Calu3 (cell line): Measurements from ENCODE around the gene LRRK1. TPM values are rescaled to one million over a fixed set of nuclear protein-coding genes. Genes with fewer than 3 reads are reported as not detected.

ENCODE experiments used
- BruUV-seq: library from RNA; stranded (reverse); fragments of 400-500 nt; replicated peaks from 2 replicates; lab custom pipeline; 2021; lab: Mats Ljungman, UMichigan
- CTCF ChIA-PET: fragments of 300-600 bp; sonication (Branson Sonifier 250); formaldehyde crosslinking; loops from one replicate; lab custom pipeline; 2022; ENCODE audit warnings: antibody characterized with exemption; lab: Charles Lee
- DNase-seq: peaks from one replicate; pipeline ENCODE4 v3.0.0; 2022
- H3K27ac Mint-ChIP-seq: one replicate; pipeline ENCODE4 v1.8.0; 2022; ENCODE audit warnings: mixed read lengths; ENCODE audit not compliant: unreplicated experiment
- H3K27me3 Mint-ChIP-seq: one replicate; pipeline ENCODE4 v1.8.0; 2022; ENCODE audit warnings: mixed read lengths; ENCODE audit not compliant: unreplicated experiment
- H3K36me3 Mint-ChIP-seq: one replicate; pipeline ENCODE4 v1.8.0; 2022; ENCODE audit warnings: mild to moderate bottlenecking, moderate library complexity, mixed read lengths; ENCODE audit not compliant: insufficient read depth, unreplicated experiment
- H3K4me1 Mint-ChIP-seq: one replicate; pipeline ENCODE4 v1.8.0; 2022; ENCODE audit warnings: mild to moderate bottlenecking, low read depth, mixed read lengths; ENCODE audit not compliant: unreplicated experiment
- H3K4me3 Mint-ChIP-seq: one replicate; pipeline ENCODE4 v1.8.0; 2022; ENCODE audit warnings: mild to moderate bottlenecking, low read depth, moderate library complexity, mixed read lengths; ENCODE audit not compliant: unreplicated experiment
- H3K9me3 Mint-ChIP-seq: one replicate; pipeline ENCODE4 v1.8.0; 2022; ENCODE audit warnings: low read depth, mixed read lengths; ENCODE audit not compliant: unreplicated experiment
- intact Hi-C: fragments of 100-400 bp; cut with micrococcal nuclease; formaldehyde crosslinking; loops from one replicate; pipeline ENCODE4 v1.10.0; 2022; ENCODE audit not compliant: unreplicated experiment
- total RNA-seq: library from RNA; stranded (reverse); gene quantifications from 2 replicates; pipeline ENCODE4 v1.2.3, GENCODE V29; 2022
- TF ChIP-seq, protein P1 (sequence below): fragments of 200-600 bp; IDR thresholded peaks from one replicate; pipeline ENCODE4 v1.8.0; 2022; ENCODE audit warnings: antibody characterized with exemption; ENCODE audit not compliant: unreplicated experiment

The LRRK1 gene
- total RNA-seq, 1 experiment from 2014 or later, result 21.3 TPM

DNA sequence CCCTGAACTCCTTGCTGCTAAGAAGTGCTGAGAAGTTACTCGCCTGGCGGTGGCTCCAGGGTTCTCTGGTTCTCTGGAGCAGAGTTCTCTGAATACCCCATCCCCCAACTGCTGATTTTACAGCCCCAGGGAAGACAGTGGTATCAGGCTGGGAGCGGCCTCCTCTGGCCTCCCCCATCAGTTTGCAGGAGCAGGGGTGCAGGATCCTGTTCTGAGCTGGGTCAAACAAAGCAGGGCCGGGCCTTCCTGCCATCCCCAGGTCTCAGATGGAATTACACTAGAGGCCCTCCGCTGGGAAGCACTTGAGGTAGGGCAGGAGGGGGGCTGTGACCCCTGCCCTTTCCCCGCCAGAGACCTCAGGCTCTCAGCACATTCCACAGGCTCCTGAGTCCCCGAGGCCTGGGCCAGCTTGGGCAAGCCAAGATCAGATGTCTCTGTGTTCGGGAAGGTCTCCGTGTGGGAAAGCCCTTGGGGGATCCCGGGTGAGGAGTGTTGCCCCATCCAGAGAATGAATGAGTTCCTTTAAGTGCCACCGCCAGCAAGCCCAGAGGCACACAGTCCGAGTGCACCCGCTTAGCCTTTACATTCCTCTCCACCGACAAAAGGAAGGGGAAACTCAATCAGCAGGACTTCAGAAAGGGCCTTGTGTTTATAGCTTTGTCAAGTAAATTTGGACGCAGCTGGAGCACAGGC is 149.9 kb downstream of the LRRK1 start:
- TF ChIP-seq, protein P1, sequence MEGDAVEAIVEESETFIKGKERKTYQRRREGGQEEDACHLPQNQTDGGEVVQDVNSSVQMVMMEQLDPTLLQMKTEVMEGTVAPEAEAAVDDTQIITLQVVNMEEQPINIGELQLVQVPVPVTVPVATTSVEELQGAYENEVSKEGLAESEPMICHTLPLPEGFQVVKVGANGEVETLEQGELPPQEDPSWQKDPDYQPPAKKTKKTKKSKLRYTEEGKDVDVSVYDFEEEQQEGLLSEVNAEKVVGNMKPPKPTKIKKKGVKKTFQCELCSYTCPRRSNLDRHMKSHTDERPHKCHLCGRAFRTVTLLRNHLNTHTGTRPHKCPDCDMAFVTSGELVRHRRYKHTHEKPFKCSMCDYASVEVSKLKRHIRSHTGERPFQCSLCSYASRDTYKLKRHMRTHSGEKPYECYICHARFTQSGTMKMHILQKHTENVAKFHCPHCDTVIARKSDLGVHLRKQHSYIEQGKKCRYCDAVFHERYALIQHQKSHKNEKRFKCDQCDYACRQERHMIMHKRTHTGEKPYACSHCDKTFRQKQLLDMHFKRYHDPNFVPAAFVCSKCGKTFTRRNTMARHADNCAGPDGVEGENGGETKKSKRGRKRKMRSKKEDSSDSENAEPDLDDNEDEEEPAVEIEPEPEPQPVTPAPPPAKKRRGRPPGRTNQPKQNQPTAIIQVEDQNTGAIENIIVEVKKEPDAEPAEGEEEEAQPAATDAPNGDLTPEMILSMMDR, result no peak
- intact Hi-C loops, result no loop called here
- Mint-ChIP-seq H3K9me3 (no peaks in the 10 kb centered on the region), H3K4me1 (peaks cover 13% of the 10 kb centered on the region), H3K27me3 (no peaks in the 10 kb centered on the region), H3K36me3 (peaks cover 3% of the 10 kb centered on the region), H3K27ac (no peak overlapping the region), H3K4me3 (no peak overlapping the region)
- CTCF ChIA-PET, result no interaction called here
- BruUV-seq, result no TSS peak
- no peak for DNase-seq

DNA sequence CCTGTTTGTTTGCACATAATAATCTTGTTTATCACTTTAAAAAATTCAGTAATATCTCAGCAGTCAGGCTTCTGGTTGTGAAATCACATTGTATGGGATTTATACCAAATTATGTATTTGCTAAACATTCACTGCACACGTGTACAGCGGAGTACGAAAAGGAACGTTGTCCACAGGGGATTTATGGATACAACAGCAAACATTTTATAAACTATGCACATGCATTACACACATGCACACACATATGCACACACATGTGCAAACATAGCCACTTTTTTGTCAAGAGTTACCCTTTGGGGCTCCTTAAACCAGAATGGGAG is 150.5 kb downstream of the LRRK1 start:
- no peak for DNase-seq
- H3K9me3 Mint-ChIP-seq, result no peaks in the 10 kb centered on the region
- H3K27me3 Mint-ChIP-seq, result no peaks in the 10 kb centered on the region
- TF ChIP-seq, protein P1, result no peak
- H3K27ac Mint-ChIP-seq, result no peak overlapping the region
- intact Hi-C loops, result no loop called here
- no TSS peak for BruUV-seq
- CTCF ChIA-PET, result interaction anchor here (0.7 kb wide), 1 partner anchor 94 kb away, joined by 3 read pairs; no protein-coding TSS in a partner anchor
- H3K36me3 Mint-ChIP-seq, result no peaks in the 10 kb centered on the region
- peaks cover 13% of the 10 kb centered on the region for H3K4me1 Mint-ChIP-seq
- no peak overlapping the region for H3K4me3 Mint-ChIP-seq

DNA sequence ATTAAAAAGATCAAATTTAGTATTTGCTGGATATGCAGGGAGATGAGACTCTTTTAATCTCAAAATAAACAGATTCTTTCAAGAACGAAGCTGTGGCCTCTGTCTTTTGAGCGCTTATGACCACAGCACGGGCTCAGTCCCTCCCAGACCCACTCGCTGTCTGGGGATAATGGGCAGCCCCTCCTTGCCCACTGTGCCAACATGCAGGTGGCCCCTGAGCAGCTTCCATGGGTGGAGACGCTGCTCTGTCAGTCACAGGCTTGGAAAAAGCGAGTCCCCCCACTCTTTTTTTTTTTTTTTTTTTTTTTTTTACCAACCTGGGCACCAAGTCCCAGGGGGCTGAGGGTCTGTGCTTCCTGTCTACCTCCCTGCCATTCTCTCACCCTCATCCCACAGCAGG is 150.9 kb downstream of the LRRK1 start:
- intact Hi-C loops, result loop anchor here (10.0 kb wide), 1 partner anchor 625 kb away; no protein-coding TSS in a partner anchor
- H3K4me1 Mint-ChIP-seq, result peaks cover 13% of the 10 kb centered on the region
- no peaks in the 10 kb centered on the region for H3K27me3 Mint-ChIP-seq
- no peaks in the 10 kb centered on the region for H3K9me3 Mint-ChIP-seq
- H3K36me3 Mint-ChIP-seq, result no peaks in the 10 kb centered on the region
- peak overlapping the region; percentile 31 for H3K4me3 Mint-ChIP-seq
- CTCF ChIA-PET, result interaction anchor here (0.7 to 2.4 kb wide), 3 partner anchors 62 to 219 kb away, joined by 3 to 10 read pairs (median 6); no protein-coding TSS in a partner anchor
- BruUV-seq, result no TSS peak
- H3K27ac Mint-ChIP-seq, result peak overlapping the region; percentile 92
- DNase-seq, result no peak
- TF ChIP-seq, protein P1, result no peak

DNA sequence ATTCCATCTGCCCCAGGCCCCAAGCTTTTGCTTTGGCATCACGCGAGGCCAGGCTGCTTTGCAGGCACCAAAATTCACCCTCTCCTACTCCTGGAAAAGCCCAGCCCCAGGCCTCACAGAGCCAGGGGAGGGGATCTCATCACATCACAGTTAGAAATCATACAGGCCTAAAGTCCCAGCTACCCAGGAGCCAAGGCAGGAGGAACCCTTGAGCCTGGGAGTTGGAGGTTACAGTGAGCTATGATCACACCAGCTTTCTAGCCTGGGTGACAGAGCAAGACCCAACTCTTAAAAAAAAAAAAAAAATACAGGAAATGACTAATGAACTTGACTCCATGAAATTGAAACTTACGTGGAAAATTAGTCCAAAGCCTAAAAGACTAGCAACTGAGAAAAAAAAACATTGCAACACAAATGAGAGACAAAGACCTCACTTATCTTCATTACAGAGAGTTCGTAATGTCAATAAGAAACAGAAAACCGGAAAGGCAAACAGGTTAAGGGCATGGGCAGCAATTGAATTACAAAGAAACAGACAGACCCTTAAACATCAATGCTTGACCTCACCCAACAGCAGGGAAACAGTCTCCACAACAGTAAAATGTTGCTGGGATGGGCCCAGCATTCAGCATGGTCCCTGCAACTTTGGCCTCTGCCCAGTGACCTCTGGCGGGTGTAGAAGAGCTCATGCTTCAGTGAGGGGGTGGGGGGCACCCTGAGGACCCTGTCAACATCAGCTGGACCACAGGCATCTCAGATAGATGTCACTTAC is 151.5 kb downstream of the LRRK1 start:
- peaks cover 13% of the 10 kb centered on the region for H3K4me1 Mint-ChIP-seq
- peak; percentile 33 for DNase-seq
- H3K27ac Mint-ChIP-seq, result peak overlapping the region; percentile 92
- CTCF ChIA-PET, result interaction anchor here (1.0 to 2.4 kb wide), 2 partner anchors 62 to 218 kb away, joined by 6 to 10 read pairs; no protein-coding TSS in a partner anchor
- H3K4me3 Mint-ChIP-seq, result peak overlapping the region; percentile 31
- no TSS peak for BruUV-seq
- H3K27me3 Mint-ChIP-seq, result no peaks in the 10 kb centered on the region
- no peaks in the 10 kb centered on the region for H3K36me3 Mint-ChIP-seq
- H3K9me3 Mint-ChIP-seq, result no peaks in the 10 kb centered on the region
- intact Hi-C loops, result loop anchor here (10.0 kb wide), 1 partner anchor 626 kb away; no protein-coding TSS in a partner anchor
- TF ChIP-seq, protein P1, result no peak
